ENCODE measurements around the gene PITPNC1. TPM values are rescaled to one million over a fixed set of nuclear protein-coding genes. Genes with fewer than 3 reads are reported as not detected.

The PITPNC1 gene
- total RNA-seq, 1 experiment from 2014 or later: 37.5 TPM

DNA sequence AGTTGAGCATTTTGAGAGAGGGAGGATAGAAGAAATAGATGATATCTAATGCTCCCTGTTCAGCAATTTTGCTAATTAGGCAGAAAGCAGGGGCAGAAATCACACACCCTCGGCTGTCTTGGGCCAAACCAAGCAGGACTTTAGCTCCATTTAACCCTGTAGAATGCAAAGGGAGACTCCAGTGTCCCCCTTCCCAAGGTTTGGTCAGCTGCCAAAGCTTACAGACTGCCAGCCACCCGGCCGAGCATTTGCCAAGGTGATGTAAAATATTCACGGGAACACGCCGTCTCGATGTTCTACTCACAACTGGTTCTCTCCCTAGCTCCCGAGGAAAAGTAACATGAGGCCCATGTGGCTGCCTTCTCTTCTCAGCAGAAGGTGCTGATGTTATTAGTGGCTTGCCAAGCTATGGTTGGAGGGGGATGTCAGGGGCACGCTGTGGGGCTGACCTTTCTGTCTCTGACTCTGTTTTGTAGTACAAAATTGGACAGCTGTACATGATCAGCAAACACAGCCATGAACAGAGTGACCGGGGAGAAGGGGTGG, 155.3 kb downstream of the PITPNC1 start:
- H4K5ac ChIP-seq (ENCODE audit: insufficient read length, low read depth, low read length): no peak overlapping the region
- H3K27me3 ChIP-seq (ENCODE audit: insufficient read depth, low read length): no peaks in the 10 kb centered on the region
- H3K9me3 ChIP-seq (ENCODE audit: control insufficient read depth, low read depth, low read length): no peaks in the 10 kb centered on the region
- peak; percentile 26 for DNase-seq
- H3K27ac ChIP-seq (ENCODE audit: insufficient read length, low read depth, low read length): no peak overlapping the region
- H4K20me1 ChIP-seq (ENCODE audit: control insufficient read depth, insufficient read depth, insufficient read length): no peaks in the 10 kb centered on the region
- H3K27ac Mint-ChIP-seq: peak overlapping the region in 2 of 3 experiments; percentile 40 to 89; a peak in 2 of 7 replicates
- H3K56ac ChIP-seq (ENCODE audit: insufficient read length, low read depth, low read length): no peak overlapping the region
- H3K23ac ChIP-seq (ENCODE audit: insufficient read length, low read depth, low read length): no peak overlapping the region
- no peak overlapping the region for H2AFZ ChIP-seq (ENCODE audit: low read length)
- H3K4ac ChIP-seq (ENCODE audit: low read depth, low read length): no peak overlapping the region; the same call in 1 of the 2 replicates
- no CpG with 5 or more reads among the region's 10 CpGs for WGBS (ENCODE audit: extremely low coverage, insufficient read length, low lambda C conversion rate)
- no peaks in the 10 kb centered on the region for H3K79me1 ChIP-seq (ENCODE audit: insufficient read depth, low read depth, low read length, poor library complexity, severe bottlenecking)
- no peak overlapping the region for H3K4me2 ChIP-seq (ENCODE audit: insufficient read depth, insufficient read length, low read length)
- H2BK20ac ChIP-seq (ENCODE audit: low read depth, low read length, poor library complexity, severe bottlenecking): no peak overlapping the region
- H2BK15ac ChIP-seq (ENCODE audit: low read depth, low read length): no peak overlapping the region
- H3K27me3 Mint-ChIP-seq (ENCODE audit: low read depth): no peaks in the 10 kb centered on the region; the same call in 1 of the 2 replicates
- H3K14ac ChIP-seq (ENCODE audit: insufficient read depth, low read length): no peak overlapping the region
- peaks cover 2% of the 10 kb centered on the region; the same call in 1 of the 2 replicates for H3K79me2 ChIP-seq (ENCODE audit: insufficient read depth, low read length)
- H3K18ac ChIP-seq (ENCODE audit: insufficient read length, low read depth, low read length): no peak overlapping the region
- peaks cover 9% of the 10 kb centered on the region; the same call in 1 of the 2 replicates for H3K4me1 ChIP-seq (ENCODE audit: insufficient read depth, low read length)
- H2BK120ac ChIP-seq (ENCODE audit: low read depth, low read length, poor library complexity, severe bottlenecking): no peak overlapping the region
- H2BK5ac ChIP-seq (ENCODE audit: insufficient read length, low read length): no peak overlapping the region
- peak overlapping the region; percentile 78 for H4K91ac ChIP-seq (ENCODE audit: insufficient read length, low read depth, low read length)
- no peak overlapping the region for H2AK5ac ChIP-seq (ENCODE audit: insufficient read length, low read length)
- H4K8ac ChIP-seq (replicated peaks; ENCODE audit: insufficient read length, low read depth, low read length): no peak overlapping the region
- TF ChIP-seq CTCF (conservative IDR thresholded peaks at IDR 0.05): no peak
- H3K9me3 Mint-ChIP-seq: no peaks in the 10 kb centered on the region
- H3K4me3 Mint-ChIP-seq: no peak overlapping the region
- H2BK12ac ChIP-seq (ENCODE audit: insufficient read length, low read depth, low read length): no peak overlapping the region
- H3K4me1 Mint-ChIP-seq: peaks cover 42 to 45% of the 10 kb centered on the region in 2 experiments
- H3K9ac ChIP-seq (ENCODE audit: extremely low read depth, insufficient read length, low read length): no peak overlapping the region
- peaks cover 21 to 37% (median 24%) of the 10 kb centered on the region in 3 experiments; a peak in 6 of 7 replicates for H3K36me3 Mint-ChIP-seq (ENCODE audit: insufficient read depth in 1 of 3, low read depth in 3 of 3)
- no peaks in the 10 kb centered on the region for H3K23me2 ChIP-seq (ENCODE audit: insufficient read length, low read depth, low read length, poor library complexity, severe bottlenecking)
- H3T11ph ChIP-seq (ENCODE audit: low read length): no peak overlapping the region

Measured in H9 (cell line).